ENCODE results near the gene KLHL42. TPM values are rescaled to one million over a fixed set of nuclear protein-coding genes. Genes with fewer than 3 reads are reported as not detected.
A peak's percentile ranks its signal among the peaks of the same experiment; 100 is the strongest.

KLHL42 gene
- total RNA-seq, 2 experiments from 2014 or later, result 12.8 to 13.2 TPM

GRCh38 chr12:27801630-27802029 lies 21.6 kb downstream of the KLHL42 start:
- Mint-ChIP-seq H3K27me3 (no peaks in the 10 kb centered on the region), H3K36me3 (ENCODE audit: low read depth) (peaks cover 18% of the 10 kb centered on the region), H3K4me3 (no peak overlapping the region), H3K27ac (peak overlapping the region; percentile 75), H3K4me1 (ENCODE audit: low read depth) (peaks cover 43% of the 10 kb centered on the region), H3K9me3 (no peaks in the 10 kb centered on the region)
- ATAC-seq (ENCODE audit: poor library complexity) (peak; percentile 43), DNase-seq (no peak)
- Histone ChIP-seq H3K4me1 (ENCODE audit: insufficient read depth, low read length) (peaks cover 6% of the 10 kb centered on the region), H3K4me3 (ENCODE audit: low read length) (no peak overlapping the region), H3K27ac (ENCODE audit: low read depth in 1 of 2, low read length in 2 of 2) (no peak overlapping the region), H3K9me3 (ENCODE audit: control insufficient read depth in 1 of 2, insufficient read depth in 1 of 2, low read length in 2 of 2) (no peaks in the 10 kb centered on the region), H3K36me3 (ENCODE audit: insufficient read depth, low read length) (peaks cover 12% of the 10 kb centered on the region), H3K27me3 (ENCODE audit: control insufficient read depth in 1 of 2, insufficient read depth in 2 of 2, low read length in 2 of 2) (no peaks in the 10 kb centered on the region)
- TF ChIP-seq, protein P1, sequence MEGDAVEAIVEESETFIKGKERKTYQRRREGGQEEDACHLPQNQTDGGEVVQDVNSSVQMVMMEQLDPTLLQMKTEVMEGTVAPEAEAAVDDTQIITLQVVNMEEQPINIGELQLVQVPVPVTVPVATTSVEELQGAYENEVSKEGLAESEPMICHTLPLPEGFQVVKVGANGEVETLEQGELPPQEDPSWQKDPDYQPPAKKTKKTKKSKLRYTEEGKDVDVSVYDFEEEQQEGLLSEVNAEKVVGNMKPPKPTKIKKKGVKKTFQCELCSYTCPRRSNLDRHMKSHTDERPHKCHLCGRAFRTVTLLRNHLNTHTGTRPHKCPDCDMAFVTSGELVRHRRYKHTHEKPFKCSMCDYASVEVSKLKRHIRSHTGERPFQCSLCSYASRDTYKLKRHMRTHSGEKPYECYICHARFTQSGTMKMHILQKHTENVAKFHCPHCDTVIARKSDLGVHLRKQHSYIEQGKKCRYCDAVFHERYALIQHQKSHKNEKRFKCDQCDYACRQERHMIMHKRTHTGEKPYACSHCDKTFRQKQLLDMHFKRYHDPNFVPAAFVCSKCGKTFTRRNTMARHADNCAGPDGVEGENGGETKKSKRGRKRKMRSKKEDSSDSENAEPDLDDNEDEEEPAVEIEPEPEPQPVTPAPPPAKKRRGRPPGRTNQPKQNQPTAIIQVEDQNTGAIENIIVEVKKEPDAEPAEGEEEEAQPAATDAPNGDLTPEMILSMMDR (IDR thresholded peaks at IDR 0.05), result no peak
- POLR2A ChIA-PET, result interaction anchor here (0.8 kb wide), 1 partner anchor 22 kb away, joined by 4 read pairs; the partner anchor contains the start of genes KLHL42 and MANSC4
- CTCF ChIA-PET, result no interaction called here
- intact Hi-C loops (cut with DNase I, micrococcal nuclease), result no loop called here

GRCh38 chr12:27802511-27802910 lies 22.5 kb downstream of the KLHL42 start:
- TF ChIP-seq, protein P1 (IDR thresholded peaks at IDR 0.05), result no peak
- CTCF ChIA-PET, result no interaction called here

DNA sequence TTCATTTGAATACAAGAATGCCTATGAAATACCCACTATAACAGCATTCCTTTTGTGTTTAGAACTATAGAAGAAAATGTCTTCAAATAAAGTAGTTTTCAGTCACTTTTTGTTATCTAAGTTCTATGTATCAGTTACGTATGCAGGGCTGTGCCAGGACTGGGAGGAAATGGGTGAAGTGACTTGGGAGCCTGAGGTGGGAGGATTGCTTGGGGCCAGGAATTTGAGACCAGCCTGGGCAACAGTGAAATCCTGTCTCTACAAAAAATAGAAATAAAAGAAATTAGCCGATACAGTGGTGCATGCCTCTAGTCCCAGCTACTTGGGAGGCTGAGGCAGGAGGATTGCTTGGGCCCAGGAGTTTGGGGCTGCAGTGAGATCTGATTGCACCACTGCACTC lies 22.9 kb downstream of the KLHL42 start:
- POLR2A ChIA-PET, result no interaction called here
- H3K9me3 ChIP-seq (ENCODE audit: control insufficient read depth in 1 of 2, insufficient read depth in 1 of 2, low read length in 2 of 2), result no peaks in the 10 kb centered on the region
- H3K4me3 ChIP-seq (ENCODE audit: low read length), result no peak overlapping the region
- H3K4me3 Mint-ChIP-seq, result no peak overlapping the region
- DNase-seq (no peak), ATAC-seq (ENCODE audit: poor library complexity) (no peak)
- peak overlapping the region; percentile 75 for H3K27ac Mint-ChIP-seq
- no peaks in the 10 kb centered on the region for H3K27me3 Mint-ChIP-seq
- TF ChIP-seq, protein P1 (IDR thresholded peaks at IDR 0.05), result no peak
- peaks cover 6% of the 10 kb centered on the region for H3K36me3 Mint-ChIP-seq (ENCODE audit: low read depth)
- H3K9me3 Mint-ChIP-seq, result no peaks in the 10 kb centered on the region
- H3K27ac ChIP-seq (ENCODE audit: low read depth in 1 of 2, low read length in 2 of 2), result no peak overlapping the region
- no peaks in the 10 kb centered on the region for H3K27me3 ChIP-seq (ENCODE audit: control insufficient read depth in 1 of 2, insufficient read depth in 2 of 2, low read length in 2 of 2)
- peaks cover 56% of the 10 kb centered on the region for H3K4me1 Mint-ChIP-seq (ENCODE audit: low read depth)
- H3K36me3 ChIP-seq (ENCODE audit: insufficient read depth, low read length), result peaks cover 3% of the 10 kb centered on the region
- CTCF ChIA-PET, result no interaction called here
- H3K4me1 ChIP-seq (ENCODE audit: insufficient read depth, low read length), result peaks cover 6% of the 10 kb centered on the region
- intact Hi-C loops (cut with DNase I, micrococcal nuclease), result no loop called here

More at GRCh38 chr12:27802511-27802910, 22.5 kb downstream of the KLHL42 start:
- DNase-seq (no peak), ATAC-seq (ENCODE audit: poor library complexity) (no peak)
- peak overlapping the region; percentile 75 for H3K27ac Mint-ChIP-seq
- H3K9me3 Mint-ChIP-seq, result no peaks in the 10 kb centered on the region
- POLR2A ChIA-PET, result no interaction called here
- H3K4me1 Mint-ChIP-seq (ENCODE audit: low read depth), result peaks cover 52% of the 10 kb centered on the region
- no peak overlapping the region for H3K27ac ChIP-seq (ENCODE audit: low read depth in 1 of 2, low read length in 2 of 2)
- H3K4me1 ChIP-seq (ENCODE audit: insufficient read depth, low read length), result peaks cover 6% of the 10 kb centered on the region
- peaks cover 8% of the 10 kb centered on the region for H3K36me3 ChIP-seq (ENCODE audit: insufficient read depth, low read length)
- no peak overlapping the region for H3K4me3 Mint-ChIP-seq
- no peaks in the 10 kb centered on the region for H3K9me3 ChIP-seq (ENCODE audit: control insufficient read depth in 1 of 2, insufficient read depth in 1 of 2, low read length in 2 of 2)
- peaks cover 10% of the 10 kb centered on the region for H3K36me3 Mint-ChIP-seq (ENCODE audit: low read depth)
- intact Hi-C loops (cut with DNase I, micrococcal nuclease), result no loop called here
- H3K27me3 ChIP-seq (ENCODE audit: control insufficient read depth in 1 of 2, insufficient read depth in 2 of 2, low read length in 2 of 2), result no peaks in the 10 kb centered on the region
- no peak overlapping the region for H3K4me3 ChIP-seq (ENCODE audit: low read length)
- no peaks in the 10 kb centered on the region for H3K27me3 Mint-ChIP-seq
